GM12891 (cell line): ENCODE results near the gene RILPL2.

ENCODE experiments used
- POLR2A ChIP-seq: IDR thresholded peaks from 2 replicates; pipeline ENCODE4 v1.6.1; 2011; ENCODE audit warnings: low read depth, low read length, control low read depth
- SPI1 ChIP-seq: IDR thresholded peaks from 2 replicates; pipeline ENCODE4 v1.6.1; 2011; ENCODE audit warnings: low read depth, low read length, control low read depth

DNA sequence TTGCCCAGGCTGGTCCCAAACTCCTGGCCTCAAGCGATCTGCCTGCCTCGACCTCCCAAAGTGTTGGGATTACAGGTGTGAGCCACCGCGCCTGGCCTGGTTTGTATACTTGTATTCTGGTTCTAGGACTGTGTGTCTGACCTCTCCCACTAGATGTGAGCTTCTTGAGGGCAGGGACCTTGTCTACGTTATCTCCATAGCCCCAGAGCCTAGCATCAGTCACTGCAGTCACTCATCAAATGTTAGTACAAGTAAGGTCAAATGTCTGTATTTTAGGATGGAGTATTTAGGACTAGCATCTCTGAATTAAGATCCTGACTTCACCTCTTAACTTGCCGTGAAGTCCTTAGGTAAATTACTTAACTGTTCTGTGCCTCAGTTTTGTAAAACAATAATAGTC, 2.9 kb downstream of the RILPL2 start:
- TF ChIP-seq SPI1 (no peak), POLR2A (no peak)
